HuH-7 (cell line): Measurements from ENCODE around the gene SACM1L.

ENCODE experiments used
- DNase-seq: peaks from one replicate; pipeline ENCODE4 v3.0.0; 2011; ENCODE audit warnings: low spot score

Gene SACM1L

DNA sequence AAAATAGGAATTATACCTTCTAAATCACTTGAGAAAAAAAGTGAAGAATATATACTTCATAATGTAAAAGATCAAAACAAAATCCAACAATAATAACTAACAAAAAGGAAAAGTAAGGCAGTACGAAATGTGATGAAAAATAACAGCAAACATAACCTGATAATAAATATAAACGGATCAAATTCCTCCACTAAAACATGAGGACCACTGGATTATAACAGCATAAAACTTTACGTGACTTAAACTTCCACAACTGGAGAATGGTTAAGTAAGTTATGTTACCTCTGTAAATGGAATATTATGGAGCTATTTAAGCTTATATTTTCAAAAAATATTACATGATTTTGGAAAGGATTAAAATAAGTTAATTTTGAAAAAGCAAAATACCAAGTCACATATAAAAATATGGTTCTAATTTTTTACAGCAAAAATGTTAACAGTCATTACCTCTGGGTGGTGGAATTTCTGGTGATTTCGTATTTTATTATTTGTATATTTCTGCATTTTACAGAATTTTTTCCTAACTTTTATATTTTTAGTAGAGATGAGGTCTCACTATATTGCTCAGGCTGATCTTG lies 100.1 kb downstream of the SACM1L start:
- DNase-seq = no peak

DNA sequence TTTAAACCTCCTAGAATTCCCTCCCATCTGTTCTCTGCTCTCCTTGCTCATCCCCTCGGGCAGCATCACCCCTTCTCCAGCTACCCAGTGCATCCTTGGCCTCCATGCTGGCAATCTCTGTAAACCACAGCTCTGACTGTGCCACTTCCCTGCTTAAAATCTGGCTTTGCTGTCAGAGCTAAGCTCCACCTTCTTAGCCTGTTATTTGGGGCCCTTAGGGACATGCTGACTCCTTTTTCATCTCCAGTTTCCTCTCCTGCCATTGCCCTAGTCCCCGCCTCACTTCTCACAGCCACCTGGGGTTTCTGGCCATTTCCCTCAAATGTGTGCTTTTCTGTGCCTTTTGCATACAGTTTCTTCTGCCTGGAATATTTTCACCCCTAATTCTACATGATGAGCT lies 101.4 kb downstream of the SACM1L start:
- DNase-seq = no peak

DNA sequence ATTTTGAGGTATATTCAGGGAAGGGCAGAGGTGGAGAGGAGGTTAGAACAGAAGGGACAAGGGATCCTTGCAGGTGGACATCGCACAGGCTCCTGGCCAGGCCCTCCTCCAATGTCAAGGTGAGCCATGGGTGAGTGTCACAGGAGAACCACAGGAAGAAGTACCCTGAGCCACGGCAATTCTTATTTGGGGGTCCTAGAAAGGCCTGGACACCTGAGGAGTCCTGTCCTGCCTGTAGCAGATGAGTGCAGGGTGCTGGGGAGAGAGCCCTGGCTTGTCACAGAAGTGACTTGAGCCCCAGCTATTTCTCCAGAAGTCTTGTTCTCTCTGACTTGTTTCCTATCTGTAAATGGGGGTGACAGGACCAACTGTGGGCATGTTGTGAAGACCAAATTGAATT lies 102.8 kb downstream of the SACM1L start:
- no peak for DNase-seq

DNA sequence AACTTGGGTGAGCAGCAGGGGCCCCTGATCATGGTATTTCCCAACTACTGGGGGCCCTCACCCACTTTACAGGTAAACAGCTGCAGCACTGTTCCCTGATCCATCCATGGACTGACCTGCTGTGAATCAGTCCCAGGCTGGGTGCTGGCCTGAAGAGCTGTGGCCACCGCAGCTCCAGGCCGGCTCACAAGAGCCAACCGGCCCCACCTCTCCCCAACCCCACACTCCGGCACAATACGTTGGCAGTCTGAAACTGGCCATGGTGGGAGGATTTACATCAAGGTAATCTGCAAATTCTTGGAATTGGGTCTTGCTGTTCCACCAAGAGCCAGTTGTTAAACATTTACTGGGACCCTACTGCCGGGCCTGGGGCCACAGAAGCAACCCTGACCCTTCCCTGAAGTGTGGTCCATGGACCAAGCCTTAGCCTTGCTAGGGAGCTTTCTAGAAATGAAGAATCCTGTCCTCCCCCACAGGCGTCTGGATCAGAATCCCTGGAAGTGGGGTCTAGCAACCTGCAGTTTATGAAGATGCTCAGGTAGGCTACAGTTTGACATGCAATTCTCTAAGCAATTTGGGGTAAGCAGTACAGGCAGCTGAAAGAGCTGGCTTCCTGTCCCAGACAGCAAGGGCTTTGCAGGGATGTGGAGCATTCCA lies 103.4 kb downstream of the SACM1L start:
- DNase-seq = no peak

DNA sequence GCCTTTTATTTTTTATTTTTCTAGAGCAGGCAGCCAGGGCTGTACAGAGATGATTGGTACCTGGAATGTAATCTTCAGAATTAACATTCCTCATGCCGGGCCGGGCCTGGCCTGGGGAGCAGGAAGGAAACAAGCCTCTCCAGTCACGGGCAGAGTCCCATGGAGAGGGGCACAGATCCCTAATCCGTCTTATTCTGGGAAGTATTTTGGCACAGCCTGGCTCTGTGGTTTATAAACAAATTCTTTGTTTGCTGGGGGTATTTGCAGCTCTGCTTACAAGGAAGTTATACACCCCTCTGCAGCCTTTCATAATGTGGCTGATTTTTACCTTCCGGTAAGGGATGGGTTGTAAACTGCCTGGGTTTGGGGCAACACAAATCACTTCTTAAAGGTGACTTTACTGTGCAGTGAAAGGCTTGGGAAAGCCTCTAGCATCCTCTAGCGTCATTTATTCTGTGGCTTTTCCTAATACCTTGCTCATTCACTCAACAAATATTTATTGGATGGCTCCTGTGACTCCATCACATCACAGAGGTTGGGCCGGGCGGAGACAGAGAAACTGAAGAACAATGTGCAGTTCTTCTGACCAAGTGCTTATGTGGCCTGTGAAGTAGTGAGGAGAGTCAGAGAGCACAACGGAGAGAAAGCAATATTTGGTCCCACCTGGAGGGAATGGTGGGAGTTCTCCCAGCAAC lies 104.4 kb downstream of the SACM1L start:
- DNase-seq = no peak

DNA sequence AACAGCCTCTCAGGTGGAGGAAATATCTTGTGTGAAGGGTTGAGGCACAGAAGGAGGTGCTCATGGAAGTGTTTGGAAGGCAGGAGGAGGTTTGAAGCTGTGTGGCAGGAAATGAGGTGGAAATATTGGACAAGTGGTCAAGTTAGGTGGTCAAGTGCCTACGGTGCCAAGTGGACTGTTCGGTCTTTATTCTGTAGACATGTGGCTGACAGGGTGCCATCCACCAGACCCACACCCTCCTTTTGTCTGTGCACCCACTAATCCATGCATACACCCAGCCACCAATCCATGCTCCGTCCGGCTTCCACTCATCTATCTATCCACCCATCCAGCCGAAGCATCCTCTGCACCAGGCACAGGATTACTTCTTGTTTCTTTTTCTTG lies 105.0 kb downstream of the SACM1L start:
- no peak for DNase-seq

DNA sequence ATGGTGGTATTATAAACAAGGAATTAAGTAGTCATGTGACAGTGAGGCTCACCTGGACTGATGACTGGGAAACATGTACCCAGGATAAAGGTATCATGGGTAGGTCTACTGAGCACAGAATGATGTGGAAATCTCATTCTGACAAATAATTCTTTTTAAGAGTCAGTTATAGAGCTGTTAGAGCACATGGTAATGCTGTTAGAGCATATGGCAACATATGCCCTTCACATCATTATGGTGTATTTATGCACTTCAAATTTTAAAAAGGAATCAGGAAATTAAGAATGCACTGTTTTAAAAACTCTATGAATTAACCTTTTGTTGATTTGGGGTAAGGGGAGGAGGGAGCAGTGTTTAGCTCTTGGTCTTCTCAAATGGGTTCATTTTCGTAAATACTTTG lies 105.5 kb downstream of the SACM1L start:
- no peak for DNase-seq
